NOMO-1 (cell line): ENCODE measurements around the gene TBC1D1.

ENCODE experiments used
- DNase-seq, 2 experiments: peaks; one replicate each; lab custom pipeline; 2025; ENCODE audit not compliant: unreplicated experiment in 2 of 2; lab: John Stamatoyannopoulos, UW

The TBC1D1 gene

GRCh38 chr4:38140643-38141203, 249.8 kb downstream of the TBC1D1 start:
- DNase-seq, result no peak

- no peak for DNase-seq
Observed at GRCh38 chr4:38141808-38142500, 251.1 kb downstream of the TBC1D1 start.

DNA sequence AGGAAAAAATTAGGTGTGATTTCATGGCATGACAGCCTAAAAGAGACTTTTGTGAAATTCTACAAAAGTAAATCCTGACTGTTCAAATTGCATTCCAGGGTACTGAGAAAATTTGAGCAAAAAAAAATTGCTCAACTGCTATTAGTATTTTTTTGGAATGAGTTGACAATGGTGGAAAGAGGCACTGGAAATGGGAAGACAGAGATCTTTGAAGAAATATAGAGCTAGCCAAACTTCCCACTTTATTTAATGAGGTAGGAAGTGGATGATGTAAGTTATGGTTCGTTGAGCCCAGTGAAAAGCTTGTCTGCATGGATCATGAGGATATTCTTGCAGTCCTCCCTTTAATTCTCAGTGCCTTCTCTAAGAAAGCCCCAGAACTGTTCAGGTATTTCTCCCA, 253.1 kb downstream of the TBC1D1 start:
- DNase-seq, result no peak

DNA sequence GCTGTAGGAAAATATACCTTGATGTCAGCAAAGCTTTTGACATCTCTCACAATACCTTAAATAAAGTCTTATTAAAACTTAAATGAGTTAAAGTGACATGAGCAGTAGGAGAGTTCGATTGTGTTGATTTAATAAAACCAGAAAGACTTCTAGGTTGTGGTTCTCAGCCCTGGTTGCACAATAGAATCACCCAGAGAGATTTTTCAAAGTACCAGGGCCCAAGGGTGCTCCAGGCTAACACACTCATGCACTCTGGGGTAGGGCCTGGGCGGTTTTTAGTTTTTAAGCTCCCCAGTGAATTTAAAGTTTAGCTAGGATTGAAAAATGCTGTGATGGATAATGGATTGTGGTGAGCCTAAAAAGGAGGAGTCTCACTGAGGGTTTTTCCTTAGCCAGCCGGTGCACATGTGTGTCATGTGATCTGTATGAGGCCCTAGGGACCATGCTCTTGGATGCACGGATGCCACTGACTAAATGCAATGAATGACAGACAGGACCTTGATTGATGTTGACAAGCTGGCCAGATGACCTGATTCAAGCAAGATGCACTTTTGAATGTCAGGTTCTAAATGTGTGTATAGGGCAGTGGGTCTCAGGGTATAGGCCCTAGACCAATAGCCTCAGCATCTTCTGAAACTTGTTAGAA, 254.3 kb downstream of the TBC1D1 start:
- no peak for DNase-seq

DNA sequence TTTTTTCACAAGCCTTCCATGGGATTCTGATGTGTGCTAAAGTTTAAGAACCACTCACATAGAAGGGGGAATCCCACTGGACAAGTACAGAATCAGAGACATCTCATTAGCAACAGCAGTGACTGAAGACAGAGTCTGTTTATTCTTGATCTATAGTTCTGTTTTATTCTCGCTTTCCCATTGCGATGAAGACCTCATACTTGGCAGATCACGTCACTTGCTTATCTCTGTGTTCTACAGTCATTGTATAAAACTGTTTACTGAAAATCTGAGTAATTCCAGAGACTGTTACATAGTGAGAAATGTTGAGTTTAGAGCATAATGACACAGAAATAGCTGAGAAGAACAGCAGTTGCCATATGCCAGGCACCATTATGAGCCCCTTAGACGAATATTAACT, 254.9 kb downstream of the TBC1D1 start:
- DNase-seq, result no peak

DNA sequence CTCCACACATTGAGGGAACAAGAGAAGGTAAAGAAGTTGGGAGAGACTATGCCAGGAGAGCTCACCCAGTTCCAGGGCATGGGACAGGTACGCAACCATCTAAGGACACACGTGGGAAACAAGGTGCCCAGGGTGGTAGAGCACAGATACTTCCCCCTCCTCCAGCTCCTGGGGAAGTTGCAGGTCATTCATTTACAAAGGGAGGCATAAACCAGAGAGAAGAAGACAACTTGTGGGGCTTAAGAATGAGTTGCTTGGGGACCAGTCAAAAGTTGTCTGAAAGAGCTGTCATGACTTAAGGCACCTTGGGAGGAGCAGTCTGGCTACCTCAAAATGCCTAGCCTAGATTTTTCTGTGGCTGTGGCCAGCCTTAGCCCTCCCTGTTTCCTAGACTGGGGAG, 255.5 kb downstream of the TBC1D1 start:
- DNase-seq, result no peak

- DNase-seq, result no peak
Observed at GRCh38 chr4:38149472-38149996, 258.6 kb downstream of the TBC1D1 start.

DNA sequence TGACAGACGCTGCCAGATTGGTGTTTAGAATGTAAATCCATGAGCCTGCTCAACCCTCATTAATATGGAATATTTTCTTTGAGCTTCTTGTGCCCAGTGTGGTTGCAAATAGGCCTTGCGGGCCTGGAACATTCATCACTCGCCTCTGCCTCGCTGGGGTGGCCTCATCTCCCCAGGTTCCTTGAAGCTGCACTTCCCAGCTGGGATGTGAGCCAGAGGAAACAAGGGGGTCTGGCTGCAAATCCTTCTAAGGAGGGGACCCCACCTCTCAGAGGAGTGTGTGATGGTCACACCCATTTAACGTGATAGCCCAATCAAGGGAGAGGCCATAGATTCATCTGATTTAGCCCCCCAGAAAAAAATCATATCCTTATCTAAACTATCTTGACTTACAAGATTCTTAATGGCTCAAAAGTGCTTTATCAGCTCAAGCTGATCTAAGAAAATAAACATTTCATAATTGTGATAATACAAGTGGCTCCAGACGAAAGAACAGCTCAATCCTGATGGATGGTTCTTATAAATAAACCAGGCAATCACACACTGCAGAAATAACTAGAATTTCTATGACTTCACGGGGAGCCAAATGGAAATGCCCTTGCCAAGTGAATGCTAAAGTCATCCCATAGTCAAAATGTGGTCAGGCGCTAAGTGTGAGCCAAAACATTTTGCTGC, 259.2 kb downstream of the TBC1D1 start:
- no peak for DNase-seq

DNA sequence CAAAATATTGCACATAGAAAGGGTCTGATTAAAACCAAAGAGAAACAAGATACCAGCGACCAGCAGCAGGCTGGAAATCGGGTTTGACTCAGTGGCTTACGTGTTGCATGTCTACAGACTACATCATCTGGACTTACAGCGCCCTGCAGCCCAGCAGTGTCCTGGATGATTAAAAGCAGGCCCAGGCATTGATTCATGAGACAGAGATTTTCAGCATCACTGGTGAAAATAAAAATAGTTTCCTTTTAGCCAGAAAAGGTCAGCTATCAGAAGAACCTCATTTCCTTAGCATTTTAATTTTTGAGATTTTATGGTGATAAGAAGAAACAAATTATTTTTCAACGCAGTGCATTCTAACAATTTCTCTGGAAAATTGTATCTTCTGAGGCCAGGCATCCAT, 259.9 kb downstream of the TBC1D1 start:
- no peak for DNase-seq

DNA sequence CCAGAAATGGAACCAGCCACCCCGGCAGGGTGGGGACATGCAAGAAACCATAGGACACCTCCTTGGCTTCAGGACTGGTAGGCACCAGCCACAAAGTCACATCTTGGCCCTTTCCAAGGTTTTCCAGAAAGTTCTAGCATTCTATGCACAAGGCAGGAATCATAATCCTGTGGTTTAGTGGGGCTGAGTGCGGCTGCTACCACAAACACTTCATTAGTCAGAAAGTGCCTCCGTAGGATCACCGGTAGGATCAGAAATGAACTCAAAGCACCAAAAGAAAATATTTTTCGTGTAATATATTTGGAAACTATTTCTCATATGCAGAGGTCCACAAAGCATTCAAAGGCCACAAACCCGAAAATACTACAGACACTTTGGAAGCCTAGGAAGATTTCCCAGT, 261.0 kb downstream of the TBC1D1 start:
- no peak for DNase-seq

DNA sequence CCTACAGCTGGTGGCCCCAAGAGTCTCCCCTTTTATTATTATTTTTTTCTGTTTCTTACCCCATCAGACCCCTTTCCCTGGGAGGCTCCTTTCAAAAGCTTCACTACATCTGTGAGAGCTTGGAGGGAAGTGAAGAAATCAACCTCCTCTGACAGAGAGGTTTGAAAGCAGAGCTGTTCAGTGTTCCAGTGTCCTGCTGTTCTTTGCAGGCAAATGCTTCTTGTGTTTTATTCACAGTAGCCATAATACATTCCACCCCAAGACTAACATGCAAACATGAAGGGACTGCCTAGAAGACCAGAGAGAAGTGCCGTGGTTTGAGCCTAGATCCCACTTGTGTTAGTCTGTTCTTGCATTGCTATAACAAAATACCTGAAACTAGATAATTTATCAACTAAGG, 261.4 kb downstream of the TBC1D1 start:
- DNase-seq, result no peak

DNA sequence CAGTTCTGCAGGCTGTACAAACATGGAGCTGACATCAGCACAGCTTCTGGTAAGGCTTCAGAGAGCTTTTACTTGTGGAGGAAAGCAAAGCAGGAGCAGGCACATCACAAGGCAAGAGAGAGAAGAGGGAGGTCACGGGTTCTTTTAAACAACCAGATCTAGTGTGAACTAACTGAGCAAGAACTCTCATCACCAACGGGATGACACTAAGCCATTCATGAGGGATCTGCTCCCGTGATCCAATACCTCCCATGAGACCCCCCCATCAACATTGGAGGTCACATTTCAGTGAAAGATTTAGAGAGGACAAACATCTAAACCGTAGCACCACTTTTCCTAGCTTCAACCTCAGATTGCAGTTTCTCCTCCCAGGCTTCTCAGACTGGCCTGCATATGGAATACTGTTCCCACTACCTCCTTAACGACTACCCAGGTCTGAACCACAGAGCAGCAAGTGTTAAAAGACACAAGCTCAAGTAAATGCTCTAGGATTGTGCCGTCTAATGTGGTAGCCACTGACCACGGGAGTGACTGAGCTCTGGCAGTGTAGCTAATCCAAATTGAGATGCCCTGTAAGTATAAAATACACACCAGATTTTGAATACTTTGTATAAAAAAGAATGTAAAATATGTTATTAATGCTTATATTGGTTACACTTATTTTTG, 262.0 kb downstream of the TBC1D1 start:
- DNase-seq, result no peak

DNA sequence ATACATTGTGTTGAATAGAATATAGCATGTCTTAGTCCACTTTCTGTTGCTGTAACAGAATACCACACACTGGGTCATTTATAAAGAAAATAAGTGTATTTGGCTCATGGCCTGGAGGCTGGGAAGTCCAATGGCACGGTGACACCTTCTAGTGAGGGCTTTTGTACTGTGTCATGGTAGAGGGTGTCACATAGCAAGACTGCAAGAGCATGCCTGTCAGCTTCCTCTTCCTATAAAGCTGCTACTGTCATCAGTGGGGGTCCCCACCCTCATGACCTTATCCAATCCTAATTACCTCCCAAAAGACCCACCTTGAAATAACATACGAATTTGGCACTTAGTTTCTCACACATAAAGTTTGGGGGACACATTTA, 262.5 kb downstream of the TBC1D1 start:
- DNase-seq, result no peak

GRCh38 chr4:38154252-38154651, 263.4 kb downstream of the TBC1D1 start:
- DNase-seq, result no peak

GRCh38 chr4:38154681-38155588, 264.1 kb downstream of the TBC1D1 start:
- DNase-seq, result peak in 1 of 2 experiments; percentile 29

DNA sequence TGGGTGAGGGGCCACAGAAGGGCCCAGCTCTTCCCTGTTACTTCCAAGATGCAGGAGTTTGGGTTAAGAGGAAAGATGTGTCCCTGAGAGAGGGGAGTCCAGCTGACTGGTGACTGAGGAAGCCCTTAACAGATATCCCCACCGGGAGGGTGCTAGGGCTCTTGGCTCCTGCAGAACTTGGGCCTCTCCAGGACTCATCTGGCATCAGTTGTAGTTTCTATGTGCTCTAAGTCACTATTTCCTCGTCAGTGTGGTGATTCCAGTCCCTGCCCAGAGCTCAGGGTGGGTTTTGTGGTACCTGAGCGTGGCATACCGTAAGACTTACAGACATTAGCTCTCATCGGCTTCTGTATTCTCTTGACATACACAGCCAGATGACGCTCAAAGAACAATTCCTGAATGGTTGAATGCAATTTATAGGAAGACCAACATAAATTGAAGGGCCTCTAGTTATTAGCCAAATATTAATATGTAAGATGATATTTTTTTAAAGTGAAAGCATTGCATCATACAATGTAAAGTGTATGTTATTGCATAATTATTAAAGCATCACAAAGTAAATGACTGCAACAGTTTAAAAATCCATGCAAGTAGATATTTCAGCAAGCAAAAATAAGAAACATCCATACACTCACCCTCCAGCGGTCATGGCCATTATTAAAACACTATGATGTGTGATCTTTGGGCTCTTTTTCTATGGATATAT, 264.9 kb downstream of the TBC1D1 start:
- no peak for DNase-seq

DNA sequence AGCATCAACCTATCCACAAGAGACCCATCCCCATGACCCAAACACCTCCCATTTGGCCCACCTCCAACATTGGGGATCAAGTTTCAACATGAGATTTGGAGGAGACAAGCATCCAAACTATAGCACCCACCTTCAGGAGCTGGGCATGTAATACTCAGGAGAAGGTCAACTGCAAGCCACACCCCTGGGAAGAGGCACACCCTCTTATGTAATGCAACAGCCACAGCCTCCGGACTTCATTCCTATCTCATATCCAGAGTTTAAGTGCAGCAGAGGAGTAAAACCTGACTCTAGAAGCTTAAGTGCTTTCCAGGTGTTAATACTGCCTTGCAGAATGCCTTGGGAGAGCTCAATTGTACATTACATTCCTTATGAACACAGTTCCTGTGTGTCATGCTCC, 266.7 kb downstream of the TBC1D1 start:
- DNase-seq, result no peak

- peak; percentile 72 to 89 for DNase-seq
Observed at GRCh38 chr4:38160487-38161207, 269.8 kb downstream of the TBC1D1 start.
